ENCODE results near the gene APOBEC3C.
"Not testable (repeated sequence)": the region's sequence is repeated elsewhere in the genome, so short reads cannot be mapped to it uniquely, and the experiment has no call there.

APOBEC3C gene

DNA sequence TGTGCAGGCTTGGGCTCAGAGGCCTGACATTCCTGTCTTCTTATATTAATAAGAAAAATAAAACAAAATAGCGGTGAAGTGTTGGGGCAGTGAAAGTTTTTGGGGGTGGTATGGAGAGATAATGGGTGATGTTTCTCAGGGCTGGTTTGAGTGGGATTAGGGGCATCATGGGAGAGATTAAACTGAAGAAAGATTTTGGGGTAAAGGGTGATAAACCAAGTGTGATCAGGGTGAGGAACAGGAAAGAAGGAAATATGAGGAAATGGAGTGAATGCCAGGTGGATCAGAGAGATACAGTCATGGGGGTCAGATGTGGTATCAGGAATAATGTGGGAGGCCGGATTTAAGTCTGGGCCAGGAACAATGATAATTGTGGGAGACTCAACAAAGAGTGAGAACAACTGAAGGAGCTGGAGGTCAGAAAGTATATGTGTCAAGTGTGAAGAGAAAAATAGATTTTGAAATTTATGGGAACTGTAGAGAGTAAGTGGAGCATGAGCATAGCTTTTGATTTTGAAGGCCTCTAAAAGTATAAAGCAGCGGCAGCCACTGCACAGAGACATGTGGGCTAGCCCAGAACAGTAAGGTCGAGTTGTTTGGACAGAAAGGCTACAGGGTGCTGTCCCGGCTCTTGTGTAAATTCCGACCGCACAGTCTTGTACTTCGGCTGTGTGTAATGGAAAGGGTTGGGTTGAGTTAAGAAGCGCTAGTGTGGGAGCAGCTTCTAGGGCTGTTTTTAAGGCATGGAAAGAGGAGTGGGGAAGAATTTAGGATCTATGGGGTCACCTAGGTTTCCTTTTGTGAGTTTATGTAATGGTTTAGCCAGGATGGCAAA is 52.6 kb downstream of the APOBEC3C start:
- not testable (repeated sequence) for DNase-seq

DNA sequence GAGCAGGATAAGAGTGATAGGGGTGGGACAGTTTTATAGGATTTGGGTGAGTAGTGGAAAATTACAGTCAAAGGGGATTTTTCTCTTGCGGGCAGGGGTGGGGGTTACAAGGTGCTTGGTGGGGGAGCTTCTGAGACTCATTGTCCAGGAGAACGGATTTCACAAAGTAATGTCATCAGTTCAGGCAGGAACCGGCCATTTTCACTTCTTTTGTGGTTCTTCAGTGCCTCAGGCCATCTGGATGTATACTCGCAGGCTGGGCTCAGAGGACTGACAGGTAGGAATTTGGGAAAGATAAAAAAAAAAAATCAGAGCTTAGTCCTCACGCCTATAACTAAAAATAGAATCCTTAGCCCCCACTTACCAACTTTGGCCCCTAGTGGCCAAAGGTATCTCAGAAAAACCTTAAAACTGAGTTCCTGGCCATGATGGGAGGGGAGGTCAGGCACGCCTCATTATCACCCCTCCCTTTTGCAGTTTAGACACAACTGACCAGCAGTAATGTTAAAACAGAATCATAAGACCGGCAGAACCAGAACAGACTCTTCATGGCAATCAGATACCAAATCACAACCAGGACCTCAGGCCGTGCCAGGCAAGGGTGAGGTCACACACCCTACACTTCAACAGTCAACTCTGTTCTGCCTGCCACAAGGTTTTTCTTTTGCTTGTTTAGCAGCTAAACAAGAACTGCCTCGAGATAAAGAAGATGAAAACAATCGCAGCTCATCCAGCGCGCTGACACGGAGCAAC is 54.2 kb downstream of the APOBEC3C start:
- no peak for DNase-seq
